ENCODE measurements around the gene LLGL2.

GRCh38 chr17:75570772-75571171 is 45.3 kb downstream of the LLGL2 start:
- TF ChIP-seq, protein P1, sequence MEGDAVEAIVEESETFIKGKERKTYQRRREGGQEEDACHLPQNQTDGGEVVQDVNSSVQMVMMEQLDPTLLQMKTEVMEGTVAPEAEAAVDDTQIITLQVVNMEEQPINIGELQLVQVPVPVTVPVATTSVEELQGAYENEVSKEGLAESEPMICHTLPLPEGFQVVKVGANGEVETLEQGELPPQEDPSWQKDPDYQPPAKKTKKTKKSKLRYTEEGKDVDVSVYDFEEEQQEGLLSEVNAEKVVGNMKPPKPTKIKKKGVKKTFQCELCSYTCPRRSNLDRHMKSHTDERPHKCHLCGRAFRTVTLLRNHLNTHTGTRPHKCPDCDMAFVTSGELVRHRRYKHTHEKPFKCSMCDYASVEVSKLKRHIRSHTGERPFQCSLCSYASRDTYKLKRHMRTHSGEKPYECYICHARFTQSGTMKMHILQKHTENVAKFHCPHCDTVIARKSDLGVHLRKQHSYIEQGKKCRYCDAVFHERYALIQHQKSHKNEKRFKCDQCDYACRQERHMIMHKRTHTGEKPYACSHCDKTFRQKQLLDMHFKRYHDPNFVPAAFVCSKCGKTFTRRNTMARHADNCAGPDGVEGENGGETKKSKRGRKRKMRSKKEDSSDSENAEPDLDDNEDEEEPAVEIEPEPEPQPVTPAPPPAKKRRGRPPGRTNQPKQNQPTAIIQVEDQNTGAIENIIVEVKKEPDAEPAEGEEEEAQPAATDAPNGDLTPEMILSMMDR (IDR thresholded peaks at IDR 0.05; ENCODE audit: insufficient read depth, low read depth, low read length) = no peak
- no peak for TF ChIP-seq EZH2 (IDR thresholded peaks at IDR 0.05; ENCODE audit: insufficient read depth, low read length)

Data from astrocyte (in vitro differentiated cells and primary cell).